ENCODE results near the gene NRXN3.

Gene NRXN3

DNA sequence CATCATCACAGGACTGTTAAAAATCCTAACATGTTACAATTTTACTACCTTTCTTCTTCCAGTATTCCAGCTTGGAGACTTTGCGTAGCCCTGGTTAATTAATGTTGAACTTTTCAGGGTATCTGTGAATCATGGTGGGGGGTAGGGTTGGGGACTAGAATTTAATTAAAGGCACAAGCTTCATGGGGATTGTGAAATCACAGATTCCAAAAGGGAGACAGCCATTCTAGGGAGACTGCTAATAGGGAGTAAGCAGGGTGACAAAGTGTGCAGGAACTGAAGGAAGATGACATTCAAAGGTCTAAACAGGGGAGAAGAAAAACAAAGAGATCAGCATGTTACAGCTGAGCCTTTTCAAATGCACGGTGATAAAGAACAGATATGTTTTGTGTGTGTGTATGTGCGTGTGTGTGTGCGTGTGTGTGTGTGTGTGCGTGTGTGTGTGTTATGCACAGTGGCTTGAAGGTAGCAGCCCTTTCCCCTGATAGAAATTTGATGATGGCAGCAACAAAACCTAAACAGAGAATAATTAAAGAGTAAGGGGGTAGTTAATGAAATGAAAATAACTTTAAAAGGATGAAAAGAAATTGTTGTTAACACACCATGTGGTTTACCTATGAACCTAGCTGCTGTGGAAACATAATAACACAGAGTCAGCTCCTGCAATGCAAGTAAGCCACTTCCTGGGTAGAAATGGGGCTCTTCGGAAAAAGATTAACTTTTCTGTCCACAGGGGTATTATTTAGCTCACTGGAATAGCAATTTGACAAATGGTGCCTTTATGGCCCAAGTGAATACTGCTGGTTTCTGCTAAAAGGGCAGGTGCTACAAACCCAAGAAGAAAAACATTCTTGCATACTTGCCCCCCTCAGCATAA lies 1459.5 kb downstream of the NRXN3 start:
- TF ChIP-seq, protein P1, sequence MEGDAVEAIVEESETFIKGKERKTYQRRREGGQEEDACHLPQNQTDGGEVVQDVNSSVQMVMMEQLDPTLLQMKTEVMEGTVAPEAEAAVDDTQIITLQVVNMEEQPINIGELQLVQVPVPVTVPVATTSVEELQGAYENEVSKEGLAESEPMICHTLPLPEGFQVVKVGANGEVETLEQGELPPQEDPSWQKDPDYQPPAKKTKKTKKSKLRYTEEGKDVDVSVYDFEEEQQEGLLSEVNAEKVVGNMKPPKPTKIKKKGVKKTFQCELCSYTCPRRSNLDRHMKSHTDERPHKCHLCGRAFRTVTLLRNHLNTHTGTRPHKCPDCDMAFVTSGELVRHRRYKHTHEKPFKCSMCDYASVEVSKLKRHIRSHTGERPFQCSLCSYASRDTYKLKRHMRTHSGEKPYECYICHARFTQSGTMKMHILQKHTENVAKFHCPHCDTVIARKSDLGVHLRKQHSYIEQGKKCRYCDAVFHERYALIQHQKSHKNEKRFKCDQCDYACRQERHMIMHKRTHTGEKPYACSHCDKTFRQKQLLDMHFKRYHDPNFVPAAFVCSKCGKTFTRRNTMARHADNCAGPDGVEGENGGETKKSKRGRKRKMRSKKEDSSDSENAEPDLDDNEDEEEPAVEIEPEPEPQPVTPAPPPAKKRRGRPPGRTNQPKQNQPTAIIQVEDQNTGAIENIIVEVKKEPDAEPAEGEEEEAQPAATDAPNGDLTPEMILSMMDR (IDR thresholded peaks at IDR 0.05; ENCODE audit: low read depth, low read length): no peak
- H3K4me3 ChIP-seq (ENCODE audit: low read depth, low read length): no peak overlapping the region

DNA sequence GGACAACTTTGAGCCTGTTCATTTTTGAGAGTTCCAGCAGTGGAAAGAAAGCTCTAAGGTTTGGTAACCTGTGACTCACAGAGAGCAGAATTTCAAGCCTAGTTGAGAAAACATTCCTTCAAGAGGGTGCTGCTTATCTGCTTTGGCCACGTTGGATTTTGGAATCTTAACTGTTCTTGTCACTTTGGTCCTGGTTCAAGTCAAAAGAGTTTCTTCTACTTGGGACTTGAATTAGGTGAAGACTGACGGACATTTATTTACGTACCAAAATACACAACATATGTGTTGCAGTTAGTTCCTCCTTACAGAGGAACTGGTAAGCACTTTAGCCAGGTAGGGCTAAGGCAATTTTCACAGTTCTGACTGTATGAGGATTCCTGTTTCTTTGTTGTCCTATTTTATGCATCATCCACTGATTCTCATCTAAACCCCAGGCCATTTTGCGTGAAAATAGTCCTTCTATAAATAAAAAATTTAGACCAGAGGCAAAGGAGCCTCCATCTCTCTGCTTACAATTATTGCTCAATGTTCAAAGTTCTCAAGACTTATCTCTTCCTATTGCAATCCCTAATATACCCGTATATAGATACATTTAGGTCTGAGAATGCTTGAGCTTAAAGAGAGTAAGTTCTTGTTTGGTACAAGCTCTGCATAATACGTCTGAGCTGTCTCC lies 1460.3 kb downstream of the NRXN3 start:
- no peak overlapping the region for H3K4me3 ChIP-seq (ENCODE audit: low read depth, low read length)
- TF ChIP-seq, protein P1 (IDR thresholded peaks at IDR 0.05; ENCODE audit: low read depth, low read length): no peak

DNA sequence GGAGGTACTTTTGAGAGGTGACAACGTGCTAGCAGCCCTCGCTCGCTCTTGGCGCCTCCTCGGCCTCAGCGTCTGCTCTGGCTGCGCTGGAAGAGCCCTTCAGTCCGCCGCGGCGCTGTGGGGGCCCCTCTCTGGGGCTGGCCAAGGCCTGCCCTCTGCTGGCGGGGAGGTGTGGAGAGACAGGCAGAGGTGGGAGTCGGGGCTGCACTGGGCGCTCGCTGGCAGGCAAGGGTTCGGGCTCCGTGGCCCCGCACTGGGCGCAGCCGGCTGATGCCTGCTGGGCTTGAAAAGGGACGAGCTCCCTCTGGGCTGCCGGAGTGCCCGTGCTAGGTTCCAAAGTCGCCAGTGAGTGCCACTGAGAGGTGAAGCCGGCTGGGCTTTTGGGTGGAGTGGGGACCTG lies 1461.1 kb downstream of the NRXN3 start:
- TF ChIP-seq, protein P1 (IDR thresholded peaks at IDR 0.05; ENCODE audit: low read depth, low read length): no peak
- no peak overlapping the region for H3K4me3 ChIP-seq (ENCODE audit: low read depth, low read length)

DNA sequence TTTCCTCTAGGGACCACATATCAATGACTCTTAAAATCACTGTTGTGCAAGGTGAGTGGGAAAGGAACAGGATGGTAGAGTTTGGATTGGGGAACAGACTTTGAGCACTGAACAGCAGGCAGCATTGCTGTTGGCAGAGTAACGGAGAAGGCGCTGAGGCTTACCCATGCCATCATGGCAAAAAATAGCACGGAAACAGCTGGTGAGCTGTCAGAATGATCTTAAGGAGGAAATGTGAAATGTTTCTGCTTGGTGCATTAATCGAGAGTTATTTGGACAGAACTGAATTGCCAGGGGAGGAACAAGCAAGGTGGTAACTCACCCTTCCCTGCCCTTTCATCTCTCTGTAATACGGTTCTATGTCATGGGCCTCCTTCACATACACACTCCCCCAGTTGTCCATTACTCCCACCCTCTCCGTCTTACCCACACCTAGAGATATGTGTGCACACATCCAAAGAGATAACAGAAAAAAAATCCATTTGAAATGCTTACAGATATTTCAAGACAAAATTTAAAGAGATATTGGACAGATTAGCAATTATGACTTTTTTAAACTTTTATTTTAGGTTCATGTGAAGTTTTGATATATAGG lies 1468.6 kb downstream of the NRXN3 start:
- no peak overlapping the region for H3K4me3 ChIP-seq (ENCODE audit: low read depth, low read length)

DNA sequence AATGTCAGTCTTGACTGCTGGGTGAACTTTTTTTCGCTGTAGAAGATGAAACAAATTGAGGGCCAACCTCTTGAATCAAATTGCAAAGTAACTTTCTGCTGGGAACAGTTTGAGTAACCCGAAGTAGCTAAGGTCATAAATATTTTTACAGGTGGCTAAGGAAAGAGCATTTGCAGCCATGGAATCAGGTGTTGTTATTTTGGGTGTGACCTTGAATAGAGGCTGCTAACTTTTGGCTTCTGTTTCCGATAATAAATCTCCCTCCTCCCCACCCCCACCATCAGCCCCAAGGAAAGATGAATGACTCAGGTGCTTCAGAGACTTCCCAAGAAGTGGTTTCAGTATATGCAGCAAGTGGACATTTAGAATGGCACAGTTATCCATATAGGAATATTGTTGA lies 1469.4 kb downstream of the NRXN3 start:
- H3K4me3 ChIP-seq (ENCODE audit: low read depth, low read length): no peak overlapping the region
- TF ChIP-seq, protein P1 (IDR thresholded peaks at IDR 0.05; ENCODE audit: low read depth, low read length): no peak

More for the DNA sequence above, 1468.6 kb downstream of the NRXN3 start:
- TF ChIP-seq, protein P1 (IDR thresholded peaks at IDR 0.05; ENCODE audit: low read depth, low read length): no peak

DNA sequence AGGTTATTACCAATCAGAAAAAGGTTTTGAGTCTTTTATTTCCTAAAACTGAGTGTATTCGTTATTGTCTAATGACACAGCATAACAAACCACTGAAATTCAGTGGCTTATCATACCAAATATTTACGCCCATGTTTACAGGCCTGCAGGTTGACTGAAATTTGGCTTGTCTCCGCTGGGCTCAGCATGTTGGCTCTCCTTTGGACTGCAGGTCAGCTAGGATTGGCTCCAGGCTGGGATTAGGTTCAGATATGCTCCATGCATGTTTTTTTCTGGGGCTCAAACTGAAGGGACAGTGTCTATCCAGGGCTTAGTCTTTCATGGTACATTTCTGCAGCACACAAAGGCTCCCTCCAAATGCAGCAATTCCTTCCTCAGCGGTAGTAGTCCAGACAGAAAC lies 1471.2 kb downstream of the NRXN3 start:
- TF ChIP-seq, protein P1 (IDR thresholded peaks at IDR 0.05; ENCODE audit: low read depth, low read length): no peak
- H3K4me3 ChIP-seq (ENCODE audit: low read depth, low read length): no peak overlapping the region

DNA sequence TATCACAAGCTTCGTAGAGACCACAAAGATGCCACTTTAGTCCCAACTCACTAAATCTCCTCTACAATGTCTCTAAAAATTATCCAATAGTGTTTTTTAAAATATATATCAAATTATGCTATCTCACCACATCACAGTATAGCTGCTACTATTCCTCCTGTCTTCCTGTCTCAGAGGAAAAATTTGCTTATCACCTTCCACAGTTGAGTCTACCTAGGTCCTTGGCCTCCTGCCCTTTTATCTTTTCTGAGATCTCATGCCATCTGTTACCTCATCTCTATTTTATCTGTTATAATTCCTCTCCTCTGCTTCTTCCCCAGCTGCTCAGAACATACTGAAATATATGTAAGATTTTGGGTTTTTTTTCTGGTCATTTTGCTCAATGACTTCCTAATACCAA lies 1473.0 kb downstream of the NRXN3 start:
- H3K4me3 ChIP-seq (ENCODE audit: low read depth, low read length): no peak overlapping the region
- TF ChIP-seq, protein P1 (IDR thresholded peaks at IDR 0.05; ENCODE audit: low read depth, low read length): no peak

All from WI38 (cell line).